Suppressor macrophage (primary cell): ENCODE results near the gene SPARCL1.
A peak's percentile ranks its signal among the peaks of the same experiment; 100 is the strongest.

Experiments
- DNase-seq, 4 experiments: peaks; one replicate each; pipeline ENCODE4 v3.0.0-alpha.2; 2020 to 2022

The SPARCL1 gene

GRCh38 chr4:87540146-87541058 lies 11.2 kb upstream of the SPARCL1 start:
- no peak for DNase-seq

- DNase-seq = no peak
Measured at GRCh38 chr4:87532907-87533306, 3.7 kb upstream of the SPARCL1 start.

GRCh38 chr4:87532109-87532508 lies 2.9 kb upstream of the SPARCL1 start:
- DNase-seq = no peak

- no peak for DNase-seq
Measured at GRCh38 chr4:87531621-87532020, 2.4 kb upstream of the SPARCL1 start.

GRCh38 chr4:87530868-87531267 lies 1.7 kb upstream of the SPARCL1 start:
- no peak for DNase-seq

- no peak for DNase-seq
Measured at GRCh38 chr4:87530229-87530628, 1.1 kb upstream of the SPARCL1 start.

GRCh38 chr4:87527431-87528220 lies 1.6 kb downstream of the SPARCL1 start:
- DNase-seq = no peak

- no peak for DNase-seq
Measured at GRCh38 chr4:87525636-87526295, 3.4 kb downstream of the SPARCL1 start.

- DNase-seq = no peak
Measured at GRCh38 chr4:87524456-87524855, 4.7 kb downstream of the SPARCL1 start.

GRCh38 chr4:87523307-87523706 lies 5.9 kb downstream of the SPARCL1 start:
- DNase-seq = no peak

GRCh38 chr4:87521757-87522374 lies 7.3 kb downstream of the SPARCL1 start:
- no peak for DNase-seq

GRCh38 chr4:87521319-87521718 lies 7.9 kb downstream of the SPARCL1 start:
- no peak for DNase-seq

GRCh38 chr4:87517621-87518020 lies 11.6 kb downstream of the SPARCL1 start:
- DNase-seq = no peak

- DNase-seq = no peak
Measured at GRCh38 chr4:87516683-87517082, 12.5 kb downstream of the SPARCL1 start.

- no peak for DNase-seq
Measured at GRCh38 chr4:87512400-87512799, 16.8 kb downstream of the SPARCL1 start.

GRCh38 chr4:87511500-87511899 lies 17.7 kb downstream of the SPARCL1 start:
- peak in 2 of 4 experiments; percentile 4 to 12 for DNase-seq

GRCh38 chr4:87510747-87511146 lies 18.4 kb downstream of the SPARCL1 start:
- DNase-seq = no peak

- DNase-seq = no peak
Measured at GRCh38 chr4:87506974-87507701, 22.0 kb downstream of the SPARCL1 start.

- DNase-seq = no peak
Measured at GRCh38 chr4:87505862-87506261, 23.3 kb downstream of the SPARCL1 start.

GRCh38 chr4:87502580-87503238 lies 26.5 kb downstream of the SPARCL1 start:
- DNase-seq = peak in 1 of 4 experiments; percentile 4

- DNase-seq = no peak
Measured at GRCh38 chr4:87500092-87500462, 29.1 kb downstream of the SPARCL1 start.
